ENCODE data around the gene GARNL3.

GARNL3 gene

GRCh38 chr9:127313042-127313560 lies 48.5 kb downstream of the GARNL3 start:
- DNase-seq (ENCODE audit: low read depth) = no peak

- DNase-seq (ENCODE audit: low read depth) = no peak
These were observed 50.3 kb downstream of the GARNL3 start for GRCh38 chr9:127314911-127315310.

DNA sequence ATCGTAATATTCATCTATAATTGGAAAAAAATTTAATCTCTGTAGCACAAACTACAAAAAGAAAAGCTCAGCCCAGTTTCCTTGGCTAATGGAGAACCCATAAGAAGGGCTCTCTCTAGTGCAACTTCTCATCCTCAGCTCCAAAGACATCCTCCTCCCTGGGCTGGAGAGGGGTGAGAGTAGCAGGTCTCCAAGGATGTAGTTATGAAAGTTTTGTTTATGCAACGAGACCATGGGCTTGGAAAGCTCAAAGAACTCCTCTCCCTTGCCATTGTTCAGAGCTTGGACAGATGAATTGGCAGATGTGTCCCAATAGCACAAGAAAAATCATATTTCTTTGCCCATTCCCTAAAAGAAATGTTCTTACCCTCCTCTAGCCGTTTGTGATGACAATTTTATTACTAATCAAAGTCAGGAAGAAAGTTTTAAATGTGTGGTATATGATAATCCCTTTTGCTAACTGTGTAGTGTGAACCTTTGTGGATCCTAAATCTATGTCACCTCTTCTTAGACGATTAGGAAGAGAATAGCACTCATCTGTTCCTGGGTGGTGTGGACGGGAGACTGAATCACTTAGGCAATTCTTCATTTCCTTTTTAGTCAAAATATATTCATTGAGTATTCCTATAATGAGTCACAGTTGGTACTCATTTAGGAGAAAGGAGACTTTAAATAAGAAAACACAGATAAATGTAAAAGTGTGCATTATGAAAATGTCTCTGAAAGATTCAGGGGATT lies 52.2 kb downstream of the GARNL3 start:
- DNase-seq (ENCODE audit: low read depth) = no peak

DNA sequence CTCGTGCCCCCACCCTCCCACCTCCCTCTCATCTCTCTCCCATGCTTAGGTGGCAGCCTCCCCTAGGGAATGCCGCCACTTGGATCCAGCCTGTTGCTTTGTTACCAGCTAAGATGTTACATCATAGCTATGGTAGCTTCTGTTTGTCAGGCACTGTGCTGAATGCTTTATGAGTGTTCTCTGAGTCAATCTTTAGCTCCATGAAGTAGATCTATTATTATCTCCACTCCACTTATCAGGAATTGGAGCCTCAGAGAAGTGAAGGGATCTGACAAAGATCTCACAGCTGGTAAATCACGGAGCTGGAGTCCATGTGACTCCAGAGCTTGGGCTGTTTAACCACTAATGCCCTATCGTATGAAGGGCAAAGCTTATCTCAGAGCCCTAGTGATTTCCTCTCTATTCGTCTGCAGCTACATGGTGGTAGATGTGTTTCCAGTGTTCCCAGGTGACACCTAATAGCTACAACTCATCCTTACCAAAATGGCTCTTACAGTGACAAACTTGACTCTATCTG lies 54.1 kb downstream of the GARNL3 start:
- no peak for DNase-seq (ENCODE audit: low read depth)

GRCh38 chr9:127319366-127320114 lies 55.0 kb downstream of the GARNL3 start:
- DNase-seq (ENCODE audit: low read depth) = no peak

GRCh38 chr9:127320115-127320378 lies 55.5 kb downstream of the GARNL3 start:
- no peak for DNase-seq (ENCODE audit: low read depth)

- no peak for DNase-seq (ENCODE audit: low read depth)
These were observed 58.8 kb downstream of the GARNL3 start for GRCh38 chr9:127323393-127323792.

- no peak for DNase-seq (ENCODE audit: low read depth)
These were observed 65.9 kb downstream of the GARNL3 start for GRCh38 chr9:127330501-127330900.

DNA sequence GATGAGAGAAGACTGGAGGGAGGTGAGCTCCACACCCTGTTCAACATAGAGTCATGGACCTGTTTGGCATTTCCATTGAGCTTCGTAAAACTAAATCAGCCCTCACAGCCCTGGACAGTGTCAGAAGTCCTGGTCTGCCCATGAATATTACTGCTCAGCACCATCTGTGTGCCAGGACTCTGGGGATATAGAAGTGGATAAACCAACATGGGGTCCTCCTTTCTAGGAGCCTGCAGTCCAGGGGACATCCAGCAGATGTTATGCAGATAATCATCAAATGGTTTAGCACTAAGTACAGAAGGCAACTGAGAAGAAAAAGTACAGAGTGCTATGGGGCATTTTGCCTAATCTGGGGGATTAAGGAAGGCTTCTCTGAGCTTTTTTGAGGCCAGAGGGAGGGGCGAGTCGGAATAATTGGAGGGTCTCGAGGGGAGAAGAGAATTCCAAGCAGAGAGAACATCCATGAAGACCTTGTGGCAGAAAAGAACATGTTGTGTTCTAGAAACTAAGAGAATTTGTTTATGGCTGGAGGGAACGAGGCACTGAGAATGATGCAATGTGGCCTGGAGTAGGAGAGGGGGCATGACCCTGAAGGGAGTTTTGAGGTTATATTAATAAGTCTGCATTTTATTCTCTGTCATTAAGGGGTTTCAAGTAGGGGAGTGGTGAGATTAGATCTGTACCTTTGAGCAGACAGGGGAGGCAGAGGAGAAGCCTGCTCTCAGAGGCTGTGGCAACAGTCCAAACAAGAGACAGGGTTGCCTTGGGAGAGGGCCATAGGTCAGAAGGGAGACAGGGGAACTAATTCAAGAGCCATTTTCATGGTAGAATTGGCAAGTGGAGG lies 68.9 kb downstream of the GARNL3 start:
- no peak for DNase-seq (ENCODE audit: low read depth)

DNA sequence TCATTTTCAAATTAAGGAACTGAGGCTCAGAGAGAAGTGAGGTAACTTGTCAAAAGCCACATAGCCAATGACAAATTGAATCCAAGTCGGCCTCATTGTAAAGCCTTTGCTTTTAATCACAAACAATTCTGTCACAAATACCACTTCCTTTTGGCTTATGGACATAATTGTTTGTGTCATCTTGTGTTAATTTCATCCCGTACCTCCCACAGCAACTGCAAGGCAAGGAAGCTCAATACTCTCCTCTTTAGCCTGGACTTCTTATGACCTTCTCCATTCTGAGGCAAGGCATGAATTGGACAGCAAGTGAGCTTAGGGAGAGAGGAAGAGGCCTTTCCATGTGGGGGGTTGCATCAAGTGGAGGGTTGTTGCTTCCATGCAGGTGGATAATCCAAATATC lies 70.2 kb downstream of the GARNL3 start:
- no peak for DNase-seq (ENCODE audit: low read depth)

- no peak for DNase-seq (ENCODE audit: low read depth)
These were observed 71.5 kb downstream of the GARNL3 start for GRCh38 chr9:127336086-127336485.

GRCh38 chr9:127336506-127337352 lies 72.2 kb downstream of the GARNL3 start:
- DNase-seq (ENCODE audit: low read depth) = no peak

DNA sequence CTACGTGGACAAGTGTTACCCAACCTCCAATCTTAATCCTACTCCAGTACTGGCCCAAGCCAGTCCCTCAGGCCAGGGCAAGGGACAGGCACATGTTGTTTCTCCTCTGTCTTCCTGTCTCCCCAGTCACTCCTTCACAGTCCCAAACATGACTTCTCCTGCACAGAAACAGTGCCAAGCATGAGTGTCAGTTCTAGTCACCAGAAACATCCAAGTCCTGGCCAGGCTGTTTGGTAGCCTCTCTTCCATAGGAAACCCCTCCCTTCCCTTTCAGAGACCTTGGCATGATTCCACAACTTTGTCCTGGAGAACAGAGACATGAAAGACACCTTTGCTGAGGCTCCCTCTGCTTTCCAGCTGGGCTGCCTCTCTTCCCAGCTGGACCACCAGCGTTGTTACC lies 76.1 kb downstream of the GARNL3 start:
- no peak for DNase-seq (ENCODE audit: low read depth)

DNA sequence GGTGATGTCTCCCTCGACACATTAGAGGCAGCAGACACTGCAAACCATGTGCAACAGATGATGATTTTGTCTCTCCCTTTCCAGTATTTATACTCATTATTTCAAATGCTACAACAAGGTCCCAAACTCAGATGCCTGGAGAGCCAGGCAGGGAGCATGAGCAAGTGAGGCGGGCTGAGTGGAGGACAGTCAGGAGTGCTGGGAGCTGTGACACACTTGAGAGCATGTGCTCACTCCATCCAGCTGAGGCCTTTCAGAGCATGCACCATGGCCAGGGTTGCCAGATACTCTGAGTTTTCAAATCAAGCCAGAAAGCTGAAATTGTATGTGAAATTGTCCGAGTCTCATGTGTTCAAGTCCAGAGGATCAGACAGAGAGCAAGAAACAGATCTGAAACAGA lies 76.6 kb downstream of the GARNL3 start:
- DNase-seq (ENCODE audit: low read depth) = no peak

DNA sequence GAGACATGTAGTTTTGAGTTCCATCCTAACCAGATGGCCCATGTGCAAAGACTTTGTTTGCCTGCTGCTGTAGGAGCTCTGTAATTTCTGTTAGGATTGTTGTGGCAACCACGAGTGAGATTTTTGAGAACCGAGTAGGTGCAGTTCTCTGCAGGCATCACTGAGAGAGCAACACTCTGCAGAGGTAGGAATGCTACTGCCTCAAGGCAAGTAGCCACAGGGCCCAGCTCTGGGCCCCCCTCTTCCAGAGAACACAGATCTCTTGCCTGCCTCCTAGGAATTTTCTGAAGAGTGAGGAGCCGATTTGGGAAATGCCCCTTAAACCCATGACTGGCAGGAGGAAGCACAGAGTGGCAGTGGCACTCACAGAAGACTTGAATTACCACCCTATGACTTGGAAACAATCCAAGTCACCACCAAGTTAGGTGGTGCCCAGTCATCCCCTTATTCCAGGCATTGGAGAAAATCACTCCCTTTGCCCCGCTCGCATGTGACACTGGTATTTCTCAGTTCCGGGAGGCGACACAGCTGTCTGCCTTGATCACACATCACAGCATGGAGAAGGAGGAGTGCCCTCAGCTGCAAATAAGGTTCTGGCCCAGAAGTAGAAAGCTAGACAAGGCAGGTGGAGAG lies 79.9 kb downstream of the GARNL3 start:
- DNase-seq (ENCODE audit: low read depth) = no peak

- DNase-seq (ENCODE audit: low read depth) = no peak
These were observed 81.0 kb downstream of the GARNL3 start for GRCh38 chr9:127345566-127345965.

DNA sequence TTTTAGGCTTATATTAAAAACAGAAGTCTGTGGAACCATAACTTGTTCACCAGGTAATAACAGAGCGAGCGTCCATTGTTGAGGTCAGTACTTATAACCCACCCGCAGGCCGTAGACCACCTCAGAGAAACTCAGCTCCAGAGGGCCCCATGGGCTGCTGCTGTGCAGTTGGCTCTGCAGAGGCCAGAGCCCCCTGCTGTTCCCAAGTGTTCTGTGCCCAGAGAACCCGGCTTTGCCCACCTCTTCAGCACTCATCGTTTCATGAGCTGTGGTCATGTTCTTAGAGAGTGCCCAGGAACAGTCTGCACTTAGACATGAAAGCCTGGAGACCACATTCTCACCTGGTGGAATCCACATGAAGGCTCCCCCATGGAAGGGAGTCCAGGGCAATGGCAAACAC lies 82.0 kb downstream of the GARNL3 start:
- DNase-seq (ENCODE audit: low read depth) = no peak

DNA sequence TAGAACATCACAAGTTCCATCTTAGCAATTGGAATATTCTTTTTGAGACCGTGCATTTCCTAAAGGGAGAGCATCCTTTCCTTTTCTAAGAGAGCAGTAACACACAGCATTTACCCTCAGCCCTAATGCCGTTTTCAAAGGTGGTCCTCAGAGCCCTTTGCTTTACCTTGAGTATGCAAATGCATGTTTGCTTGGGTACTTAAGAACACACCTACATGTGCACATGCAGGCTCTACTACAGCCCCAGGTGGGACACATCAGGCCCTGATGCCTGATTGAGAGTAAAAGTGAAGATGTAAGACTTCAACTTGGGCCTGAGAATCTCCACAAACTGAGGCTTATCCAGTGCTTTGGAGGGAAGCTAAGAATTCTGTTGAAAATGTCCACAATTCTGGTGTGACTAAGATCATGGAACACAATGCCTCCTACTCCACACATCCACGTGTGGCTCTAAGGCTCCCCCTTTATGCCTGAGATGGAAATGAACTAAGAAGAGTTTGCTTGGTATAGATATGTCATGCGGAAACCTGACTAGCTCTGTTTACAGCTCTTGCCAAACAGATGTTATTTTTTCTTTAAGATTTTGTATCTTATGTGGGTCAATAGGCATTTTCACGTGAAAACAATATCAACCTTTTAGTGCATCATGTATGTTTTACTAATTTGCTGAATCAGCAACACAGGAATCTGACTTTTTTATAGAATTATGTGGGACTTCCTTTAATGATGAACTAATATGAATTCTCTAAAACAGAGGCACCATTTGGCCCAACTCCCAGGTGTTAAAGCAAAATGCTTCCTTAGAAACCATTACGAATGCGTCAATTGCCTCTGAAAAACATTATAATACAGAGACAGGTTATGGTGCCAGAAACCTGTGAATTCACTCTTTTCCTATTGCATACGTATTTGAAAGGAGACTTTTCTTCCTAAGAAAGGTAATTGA lies 83.5 kb downstream of the GARNL3 start:
- no peak for DNase-seq (ENCODE audit: low read depth)

GRCh38 chr9:127349483-127350113 lies 85.0 kb downstream of the GARNL3 start:
- no peak for DNase-seq (ENCODE audit: low read depth)

Measured in activated T-helper 9 cell treated with anti-CD3 and anti-CD28 coated beads, Interleukin-2, amount 50 U/mL, for 16 hours (primary cell).